ENCODE results near the gene SECTM1. TPM values are rescaled to one million over a fixed set of nuclear protein-coding genes. Genes with fewer than 3 reads are reported as not detected.

Gene SECTM1
- total and polyA plus RNA-seq, 9 of the 15 experiments (the other 6 are each of a cell fraction or from before 2014, with no cell fraction given) = 0.11 to 0.46 (median 0.18) TPM; not detected in 6

DNA sequence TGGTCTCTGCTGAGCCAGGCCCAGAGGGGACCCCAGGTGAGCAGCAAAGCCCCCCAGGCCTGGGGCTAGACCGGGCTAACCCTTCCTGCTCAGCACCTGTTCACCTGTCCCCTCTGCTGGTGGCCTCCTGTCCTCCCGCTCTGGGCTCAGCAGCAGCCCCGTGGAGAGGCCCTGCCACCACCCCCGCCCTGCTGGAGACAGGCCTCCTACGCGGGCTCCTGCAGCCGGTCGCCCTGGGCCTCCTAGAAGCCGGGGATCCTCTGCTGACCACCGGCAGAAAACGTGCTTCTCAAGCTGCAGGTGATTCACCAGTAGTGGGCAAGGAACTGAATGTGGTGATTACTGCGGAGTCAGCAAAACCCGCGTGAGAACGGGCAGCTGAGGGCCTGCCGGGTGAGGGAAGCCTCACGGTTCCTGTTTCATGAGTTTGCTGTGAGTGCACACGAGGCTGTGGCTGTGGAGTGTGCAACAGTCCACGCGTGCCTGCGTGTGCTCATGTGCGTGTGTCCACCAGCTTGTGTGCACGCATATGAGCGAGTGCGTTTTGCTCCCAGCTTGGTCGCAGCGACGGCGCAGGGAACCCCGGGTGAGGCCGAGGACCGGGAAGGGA is 792 bp downstream of the SECTM1 start (continued):
- TF ChIP-seq, protein P1, sequence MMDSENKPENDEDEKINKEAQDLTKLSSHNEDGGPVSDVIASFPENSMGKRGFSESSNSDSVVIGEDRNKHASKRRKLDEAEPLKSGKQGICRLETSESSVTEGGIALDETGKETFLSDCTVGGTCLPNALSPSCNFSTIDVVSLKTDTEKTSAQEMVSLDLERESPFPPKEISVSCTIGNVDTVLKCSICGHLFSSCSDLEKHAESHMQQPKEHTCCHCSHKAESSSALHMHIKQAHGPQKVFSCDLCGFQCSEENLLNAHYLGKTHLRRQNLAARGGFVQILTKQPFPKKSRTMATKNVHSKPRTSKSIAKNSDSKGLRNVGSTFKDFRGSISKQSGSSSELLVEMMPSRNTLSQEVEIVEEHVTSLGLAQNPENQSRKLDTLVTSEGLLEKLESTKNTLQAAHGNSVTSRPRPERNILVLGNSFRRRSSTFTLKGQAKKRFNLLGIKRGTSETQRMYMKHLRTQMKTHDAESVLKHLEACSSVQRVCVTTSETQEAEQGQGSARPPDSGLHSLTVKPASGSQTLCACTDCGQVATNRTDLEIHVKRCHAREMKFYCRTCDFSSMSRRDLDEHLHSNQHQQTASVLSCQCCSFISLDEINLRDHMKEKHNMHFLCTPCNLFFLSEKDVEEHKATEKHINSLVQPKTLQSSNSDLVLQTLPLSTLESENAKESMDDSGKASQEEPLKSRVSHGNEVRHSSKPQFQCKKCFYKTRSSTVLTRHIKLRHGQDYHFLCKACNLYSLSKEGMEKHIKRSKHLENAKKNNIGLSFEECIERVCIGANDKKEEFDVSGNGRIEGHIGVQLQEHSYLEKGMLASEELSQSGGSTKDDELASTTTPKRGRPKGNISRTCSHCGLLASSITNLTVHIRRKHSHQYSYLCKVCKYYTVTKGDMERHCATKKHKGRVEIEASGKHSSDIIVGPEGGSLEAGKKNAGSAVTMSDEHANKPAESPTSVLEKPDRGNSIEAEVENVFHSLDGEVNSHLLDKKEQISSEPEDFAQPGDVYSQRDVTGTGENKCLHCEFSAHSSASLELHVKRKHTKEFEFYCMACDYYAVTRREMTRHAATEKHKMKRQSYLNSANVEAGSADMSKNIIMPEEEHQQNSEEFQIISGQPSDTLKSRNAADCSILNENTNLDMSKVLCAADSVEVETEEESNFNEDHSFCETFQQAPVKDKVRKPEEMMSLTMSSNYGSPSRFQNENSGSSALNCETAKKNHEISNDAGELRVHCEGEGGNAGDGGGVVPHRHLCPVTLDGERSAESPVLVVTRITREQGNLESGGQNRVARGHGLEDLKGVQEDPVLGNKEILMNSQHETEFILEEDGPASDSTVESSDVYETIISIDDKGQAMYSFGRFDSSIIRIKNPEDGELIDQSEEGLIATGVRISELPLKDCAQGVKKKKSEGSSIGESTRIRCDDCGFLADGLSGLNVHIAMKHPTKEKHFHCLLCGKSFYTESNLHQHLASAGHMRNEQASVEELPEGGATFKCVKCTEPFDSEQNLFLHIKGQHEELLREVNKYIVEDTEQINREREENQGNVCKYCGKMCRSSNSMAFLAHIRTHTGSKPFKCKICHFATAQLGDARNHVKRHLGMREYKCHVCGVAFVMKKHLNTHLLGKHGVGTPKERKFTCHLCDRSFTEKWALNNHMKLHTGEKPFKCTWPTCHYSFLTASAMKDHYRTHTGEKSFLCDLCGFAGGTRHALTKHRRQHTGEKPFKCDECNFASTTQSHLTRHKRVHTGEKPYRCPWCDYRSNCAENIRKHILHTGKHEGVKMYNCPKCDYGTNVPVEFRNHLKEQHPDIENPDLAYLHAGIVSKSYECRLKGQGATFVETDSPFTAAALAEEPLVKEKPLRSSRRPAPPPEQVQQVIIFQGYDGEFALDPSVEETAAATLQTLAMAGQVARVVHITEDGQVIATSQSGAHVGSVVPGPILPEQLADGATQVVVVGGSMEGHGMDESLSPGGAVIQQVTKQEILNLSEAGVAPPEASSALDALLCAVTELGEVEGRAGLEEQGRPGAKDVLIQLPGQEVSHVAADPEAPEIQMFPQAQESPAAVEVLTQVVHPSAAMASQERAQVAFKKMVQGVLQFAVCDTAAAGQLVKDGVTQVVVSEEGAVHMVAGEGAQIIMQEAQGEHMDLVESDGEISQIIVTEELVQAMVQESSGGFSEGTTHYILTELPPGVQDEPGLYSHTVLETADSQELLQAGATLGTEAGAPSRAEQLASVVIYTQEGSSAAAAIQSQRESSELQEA (IDR thresholded peaks at IDR 0.05; ENCODE audit: low read depth) = no peak
- TF ChIP-seq ZNF778 (CRISPR knock-in tag; IDR thresholded peaks at IDR 0.05) = no peak
- no peak for TF ChIP-seq NCOA4 (IDR thresholded peaks at IDR 0.05; ENCODE audit: partially characterized antibody)
- TF ChIP-seq PTTG1 (tag; IDR thresholded peaks at IDR 0.05; ENCODE audit: low read depth) = no peak
- TF ChIP-seq CBX8 (IDR thresholded peaks at IDR 0.05; ENCODE audit: borderline replicate concordance, extremely low read depth, low read depth, low read length, poor library complexity, severe bottlenecking) = no peak
- TF ChIP-seq, protein P2, sequence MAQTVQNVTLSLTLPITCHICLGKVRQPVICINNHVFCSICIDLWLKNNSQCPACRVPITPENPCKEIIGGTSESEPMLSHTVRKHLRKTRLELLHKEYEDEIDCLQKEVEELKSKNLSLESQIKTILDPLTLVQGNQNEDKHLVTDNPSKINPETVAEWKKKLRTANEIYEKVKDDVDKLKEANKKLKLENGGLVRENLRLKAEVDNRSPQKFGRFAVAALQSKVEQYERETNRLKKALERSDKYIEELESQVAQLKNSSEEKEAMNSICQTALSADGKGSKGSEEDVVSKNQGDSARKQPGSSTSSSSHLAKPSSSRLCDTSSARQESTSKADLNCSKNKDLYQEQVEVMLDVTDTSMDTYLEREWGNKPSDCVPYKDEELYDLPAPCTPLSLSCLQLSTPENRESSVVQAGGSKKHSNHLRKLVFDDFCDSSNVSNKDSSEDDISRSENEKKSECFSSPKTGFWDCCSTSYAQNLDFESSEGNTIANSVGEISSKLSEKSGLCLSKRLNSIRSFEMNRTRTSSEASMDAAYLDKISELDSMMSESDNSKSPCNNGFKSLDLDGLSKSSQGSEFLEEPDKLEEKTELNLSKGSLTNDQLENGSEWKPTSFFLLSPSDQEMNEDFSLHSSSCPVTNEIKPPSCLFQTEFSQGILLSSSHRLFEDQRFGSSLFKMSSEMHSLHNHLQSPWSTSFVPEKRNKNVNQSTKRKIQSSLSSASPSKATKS (CRISPR knock-in tag; IDR thresholded peaks at IDR 0.05) = no peak
- TF ChIP-seq, protein P3, sequence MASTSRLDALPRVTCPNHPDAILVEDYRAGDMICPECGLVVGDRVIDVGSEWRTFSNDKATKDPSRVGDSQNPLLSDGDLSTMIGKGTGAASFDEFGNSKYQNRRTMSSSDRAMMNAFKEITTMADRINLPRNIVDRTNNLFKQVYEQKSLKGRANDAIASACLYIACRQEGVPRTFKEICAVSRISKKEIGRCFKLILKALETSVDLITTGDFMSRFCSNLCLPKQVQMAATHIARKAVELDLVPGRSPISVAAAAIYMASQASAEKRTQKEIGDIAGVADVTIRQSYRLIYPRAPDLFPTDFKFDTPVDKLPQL (IDR thresholded peaks at IDR 0.05; ENCODE audit: extremely low read depth, insufficient read length) = no peak
- TF ChIP-seq ZNF586 (CRISPR knock-in tag; conservative IDR thresholded peaks at IDR 0.05) = no peak
- TF ChIP-seq MYC (IDR thresholded peaks at IDR 0.05; ENCODE audit: low read depth, low read length) = no peak
- TF ChIP-seq MYC (CRISPR knock-in tag; IDR thresholded peaks at IDR 0.05; ENCODE audit: borderline replicate concordance, low read depth) = no peak
- TF ChIP-seq COPS2 (conservative IDR thresholded peaks at IDR 0.05) = no peak
